Ascending aorta (tissue), 2 donors: ENCODE data around the gene ADGRG1. TPM values are rescaled to one million over a fixed set of nuclear protein-coding genes. Genes with fewer than 3 reads are reported as not detected.

ENCODE experiments used
- DNase-seq, 2 donors: peaks; one replicate each; pipeline ENCODE4 v3.0.0-alpha.2; 2019; ENCODE audit warnings: low spot score in 2 of 2
- H3K27ac ChIP-seq, 2 donors: fragments of 200-600 bp; sonication (generic); one replicate each; pipeline ENCODE4 v1.5.1; 2016 to 2017; ENCODE audit warnings: mild to moderate bottlenecking in 1 of 2
- H3K27me3 ChIP-seq: fragments of 200-600 bp; sonication (generic); one replicate; pipeline ENCODE4 v1.5.1; 2017
- H3K36me3 ChIP-seq, 2 donors: fragments of 200-600 bp; sonication (generic); one replicate each; pipeline ENCODE4 v1.5.1; 2016
- H3K4me1 ChIP-seq, 2 donors: fragments of 200-600 bp; sonication (generic); one replicate each; pipeline ENCODE4 v1.5.1; 2016 to 2017; ENCODE audit warnings: mild to moderate bottlenecking in 1 of 2
- H3K4me3 ChIP-seq, 2 donors: fragments of 200-600 bp; sonication (generic); one replicate each; pipeline ENCODE4 v1.5.1; 2016 to 2017; ENCODE audit warnings: mild to moderate bottlenecking in 1 of 2
- H3K9me3 ChIP-seq, 2 donors: fragments of 200-600 bp; sonication (generic); one replicate each; pipeline ENCODE4 v1.5.1; 2016
- intact Hi-C: fragments of 100-400 bp; cut with DNase I; formaldehyde crosslinking; loops from one replicate; pipeline ENCODE4 v1.15.1; 2023
- total RNA-seq: library from RNA; depleted of rRNA; stranded (reverse); fragments of >200 nt; gene quantifications from one replicate; pipeline ENCODE4 v1.1.0, GENCODE V29; 2016
- TF ChIP-seq, protein P1 (sequence below), 3 experiments: fragments of 200-600 bp in 2 of 3; fragments of 450-650 bp in 1 of 3; sonication (generic) in 2 of 3; IDR thresholded peaks; one replicate each; pipeline ENCODE4 v1.5.1; 2016 to 2019; ENCODE audit warnings: antibody characterized with exemption in 3 of 3, mild to moderate bottlenecking in 1 of 3, moderate library complexity in 1 of 3

ADGRG1 gene
- total RNA-seq, 1 donor from 2014 or later: 343 TPM

DNA sequence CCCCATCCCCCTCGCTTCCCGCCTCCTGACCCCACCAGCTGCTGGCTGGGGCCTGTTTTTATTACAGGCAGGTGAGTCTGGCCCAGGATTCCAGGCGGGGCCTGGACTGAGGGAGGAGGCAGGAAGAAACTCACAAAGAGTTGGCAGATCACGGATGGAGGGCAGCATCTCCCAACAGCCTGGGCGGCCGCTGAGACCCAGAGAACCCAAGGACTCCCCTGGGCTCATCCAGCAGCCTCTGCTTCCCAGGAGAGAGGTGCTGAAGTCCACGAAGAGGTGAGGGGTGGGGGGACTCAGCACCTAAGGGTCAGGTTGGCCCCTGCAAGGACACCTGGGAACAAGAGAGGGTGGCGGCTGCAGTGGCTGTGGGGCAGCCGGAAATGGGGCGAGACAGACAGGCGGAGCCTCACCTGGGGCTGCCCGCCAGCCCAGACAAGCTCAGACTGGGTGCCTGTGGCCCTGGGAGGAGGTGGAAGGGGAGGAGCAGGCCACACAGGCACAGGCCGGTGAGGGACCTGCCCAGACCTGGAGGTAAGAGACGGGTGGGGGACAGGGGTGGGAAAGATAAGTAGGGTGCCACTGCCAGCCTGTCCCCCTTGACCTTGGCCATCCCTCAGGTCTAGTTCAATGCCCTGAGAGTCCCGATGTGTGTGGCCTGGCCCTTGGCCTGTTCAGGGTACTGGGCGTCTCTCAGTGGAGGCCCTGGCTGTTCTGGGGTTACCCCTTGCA, 8.7 kb upstream of the ADGRG1 start:
- TF ChIP-seq, protein P1, sequence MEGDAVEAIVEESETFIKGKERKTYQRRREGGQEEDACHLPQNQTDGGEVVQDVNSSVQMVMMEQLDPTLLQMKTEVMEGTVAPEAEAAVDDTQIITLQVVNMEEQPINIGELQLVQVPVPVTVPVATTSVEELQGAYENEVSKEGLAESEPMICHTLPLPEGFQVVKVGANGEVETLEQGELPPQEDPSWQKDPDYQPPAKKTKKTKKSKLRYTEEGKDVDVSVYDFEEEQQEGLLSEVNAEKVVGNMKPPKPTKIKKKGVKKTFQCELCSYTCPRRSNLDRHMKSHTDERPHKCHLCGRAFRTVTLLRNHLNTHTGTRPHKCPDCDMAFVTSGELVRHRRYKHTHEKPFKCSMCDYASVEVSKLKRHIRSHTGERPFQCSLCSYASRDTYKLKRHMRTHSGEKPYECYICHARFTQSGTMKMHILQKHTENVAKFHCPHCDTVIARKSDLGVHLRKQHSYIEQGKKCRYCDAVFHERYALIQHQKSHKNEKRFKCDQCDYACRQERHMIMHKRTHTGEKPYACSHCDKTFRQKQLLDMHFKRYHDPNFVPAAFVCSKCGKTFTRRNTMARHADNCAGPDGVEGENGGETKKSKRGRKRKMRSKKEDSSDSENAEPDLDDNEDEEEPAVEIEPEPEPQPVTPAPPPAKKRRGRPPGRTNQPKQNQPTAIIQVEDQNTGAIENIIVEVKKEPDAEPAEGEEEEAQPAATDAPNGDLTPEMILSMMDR (IDR thresholded peaks at IDR 0.05): no peak
- DNase-seq: no peak

DNA sequence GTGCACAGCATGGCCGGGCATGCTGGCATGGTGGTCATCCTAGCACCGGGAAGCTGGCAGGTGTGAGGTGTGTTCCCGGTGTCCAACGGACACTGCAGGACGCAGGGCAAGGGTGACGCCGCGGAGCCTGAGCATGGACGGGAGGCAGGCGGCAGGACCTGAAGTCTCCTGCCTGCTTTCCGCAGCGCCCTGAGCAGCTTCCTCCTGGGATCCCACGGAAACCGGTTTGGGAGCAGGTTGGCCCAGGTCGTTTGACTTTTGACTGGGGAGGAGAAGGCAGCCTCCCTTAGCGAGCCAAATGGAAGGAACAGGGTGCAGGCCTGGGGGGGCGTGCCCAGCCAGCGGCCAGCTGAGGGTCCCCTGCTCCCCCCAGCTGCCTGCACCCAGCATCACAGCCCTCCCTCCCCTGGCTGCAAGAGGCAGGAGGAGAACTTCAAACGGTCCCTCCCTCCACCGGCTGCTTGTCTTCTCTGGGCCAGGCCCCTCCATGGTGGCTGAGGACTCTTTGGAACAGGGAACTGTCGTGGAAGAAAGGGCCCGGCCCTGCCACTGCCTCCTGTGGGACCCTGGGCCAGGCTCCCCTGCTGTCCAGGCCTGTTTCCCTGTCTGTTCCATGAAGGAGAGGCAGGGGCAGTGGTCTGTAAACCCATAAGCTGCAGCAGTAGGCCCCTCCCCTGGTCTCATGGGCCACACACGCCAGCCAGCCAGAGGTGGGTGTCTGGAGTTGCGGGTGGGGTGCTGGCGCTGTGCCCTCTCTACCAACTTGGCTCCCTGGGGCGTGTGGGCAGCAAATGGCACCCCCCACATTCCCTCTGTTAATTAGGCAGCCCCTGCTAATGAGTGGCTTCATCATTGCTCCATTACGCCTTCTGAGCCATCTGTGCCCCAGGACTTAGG, 7.8 kb upstream of the ADGRG1 start:
- H3K27me3 ChIP-seq: no peaks in the 10 kb centered on the region
- DNase-seq: no peak
- intact Hi-C loops: no loop called here
- no peaks in the 10 kb centered on the region for H3K4me1 ChIP-seq
- TF ChIP-seq, protein P1 (IDR thresholded peaks at IDR 0.05): no peak
- H3K9me3 ChIP-seq: no peaks in the 10 kb centered on the region
- H3K36me3 ChIP-seq: no peaks in the 10 kb centered on the region
- no peak overlapping the region for H3K4me3 ChIP-seq
- no peak overlapping the region for H3K27ac ChIP-seq

More for the DNA sequence above, 8.7 kb upstream of the ADGRG1 start:
- Histone ChIP-seq H3K4me1 (no peaks in the 10 kb centered on the region), H3K36me3 (no peaks in the 10 kb centered on the region), H3K9me3 (no peaks in the 10 kb centered on the region), H3K27ac (no peak overlapping the region), H3K27me3 (no peaks in the 10 kb centered on the region), H3K4me3 (no peak overlapping the region)
- intact Hi-C loops: no loop called here

DNA sequence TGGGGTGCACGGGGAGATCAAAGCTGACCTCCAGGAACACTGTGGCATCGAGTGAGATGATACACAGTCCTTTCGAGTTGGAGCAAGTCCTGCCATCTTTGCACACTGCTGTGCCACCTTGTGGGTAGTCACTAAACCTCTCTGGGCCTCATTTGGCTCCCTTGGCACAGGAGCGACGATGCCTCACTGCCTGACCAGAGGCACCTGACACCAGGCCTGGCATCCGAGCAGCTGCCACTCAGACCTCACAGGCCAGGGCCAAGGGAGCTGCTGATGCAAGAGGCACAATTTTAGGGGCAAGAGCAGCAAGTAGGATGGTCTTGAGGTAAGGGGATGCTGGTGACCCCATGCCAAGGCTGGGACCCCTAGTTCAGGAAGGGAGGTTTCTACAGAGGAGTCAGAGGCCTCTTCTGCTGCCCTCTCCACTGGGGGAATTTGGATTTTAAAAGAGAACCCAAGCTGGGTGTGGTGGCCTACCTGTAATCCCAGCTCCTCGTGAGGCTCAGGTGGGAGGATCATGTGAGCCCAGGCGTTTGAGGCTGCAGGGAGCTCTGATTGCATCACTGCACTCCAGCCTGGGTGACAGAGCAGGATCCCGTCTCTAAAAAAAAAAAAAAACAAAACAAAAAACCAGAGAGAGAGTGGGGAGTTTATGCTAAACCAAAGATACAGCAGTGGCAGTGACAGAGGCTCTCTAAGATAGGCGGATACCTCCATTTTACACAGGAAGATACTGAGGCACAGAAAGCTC, 6.7 kb upstream of the ADGRG1 start:
- DNase-seq: no peak
- Histone ChIP-seq H3K27ac (no peak overlapping the region), H3K4me1 (no peaks in the 10 kb centered on the region), H3K9me3 (no peaks in the 10 kb centered on the region), H3K4me3 (no peak overlapping the region), H3K36me3 (no peaks in the 10 kb centered on the region), H3K27me3 (no peaks in the 10 kb centered on the region)
- intact Hi-C loops: no loop called here
- TF ChIP-seq, protein P1 (IDR thresholded peaks at IDR 0.05): no peak

DNA sequence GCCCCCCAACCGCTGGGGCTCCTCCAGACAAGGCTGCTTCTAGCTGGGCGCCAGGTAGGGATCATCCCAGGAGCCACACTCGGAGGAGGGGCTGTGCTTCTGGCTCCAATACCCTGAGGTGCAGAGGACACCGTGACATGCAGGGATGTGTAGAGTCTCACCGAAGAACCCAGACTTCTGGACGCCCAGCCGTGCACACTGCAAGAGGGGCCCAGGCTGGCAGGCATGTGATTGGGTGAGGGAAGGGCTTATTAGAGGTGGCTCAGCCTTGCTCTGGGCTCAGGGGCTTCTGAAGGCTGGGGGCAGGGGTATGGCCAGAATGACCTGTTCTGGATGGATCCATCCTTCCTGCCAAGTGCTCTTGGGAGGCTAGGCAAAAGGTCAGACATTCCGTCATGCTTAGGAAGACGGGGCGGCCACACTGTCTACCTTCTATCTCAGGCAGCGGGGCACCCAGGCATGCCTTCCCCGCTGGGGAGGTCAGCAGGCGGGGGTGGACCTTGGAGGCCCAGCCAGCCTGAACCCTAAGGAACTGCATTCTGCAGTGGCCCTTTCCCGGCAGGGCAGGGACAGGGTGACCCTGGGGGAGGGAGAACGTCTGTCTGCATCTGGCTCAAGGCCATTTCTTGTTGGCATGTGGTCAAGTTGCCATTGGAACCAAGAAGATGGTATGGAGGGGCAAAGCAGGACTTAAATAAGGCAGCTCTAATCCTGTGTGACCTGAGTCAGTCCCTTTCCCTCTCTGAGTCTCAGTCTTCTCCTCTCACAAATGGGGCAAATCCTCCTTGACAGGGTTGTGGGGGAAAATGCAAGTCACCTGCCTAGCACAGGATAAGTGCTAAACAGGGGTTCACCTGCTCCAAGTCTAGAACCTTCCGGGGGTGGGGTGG, 5.8 kb upstream of the ADGRG1 start:
- no peaks in the 10 kb centered on the region for H3K9me3 ChIP-seq
- intact Hi-C loops: no loop called here
- H3K27ac ChIP-seq: no peak overlapping the region
- DNase-seq: no peak
- H3K4me1 ChIP-seq: no peaks in the 10 kb centered on the region
- H3K27me3 ChIP-seq: no peaks in the 10 kb centered on the region
- TF ChIP-seq, protein P1 (IDR thresholded peaks at IDR 0.05): no peak
- H3K36me3 ChIP-seq: no peaks in the 10 kb centered on the region
- H3K4me3 ChIP-seq: no peak overlapping the region
